Measurements from ENCODE around the gene USP17L20.
"Not testable (repeated sequence)": the region's sequence is repeated elsewhere in the genome, so short reads cannot be mapped to it uniquely, and the experiment has no call there.

USP17L20 gene

GRCh38 chr4:9257824-9258223 lies at the start of gene USP17L20:
USP17L20 (plus strand) TSS chr4:9258124; CDS start chr4:9258124, 0 bp downstream.
- not testable (repeated sequence) for DNase-seq

- not testable (repeated sequence) for DNase-seq
Measured at GRCh38 chr4:9210357-9210756, 47.6 kb upstream of the USP17L20 start, which contains the start of gene USP17L10. USP17L10 (plus strand) TSS chr4:9210657; CDS start chr4:9210657, 0 bp downstream.

- DNase-seq = not testable (repeated sequence)
Measured at GRCh38 chr4:9214701-9215100, 43.2 kb upstream of the USP17L20 start.

GRCh38 chr4:9215105-9215504 lies 42.8 kb upstream of the USP17L20 start, which contains the start of gene USP17L11:
USP17L11 (plus strand) TSS chr4:9215405; CDS start chr4:9215405, 0 bp downstream.
- not testable (repeated sequence) for DNase-seq

- not testable (repeated sequence) for DNase-seq
Measured at GRCh38 chr4:9219852-9220251, 38.1 kb upstream of the USP17L20 start, which contains the start of gene USP17L12. USP17L12 (plus strand) TSS chr4:9220152; CDS start chr4:9220152, 0 bp downstream.

GRCh38 chr4:9224596-9224995 lies 33.3 kb upstream of the USP17L20 start, which contains the start of gene USP17L13:
USP17L13 (plus strand) TSS chr4:9224896; CDS start chr4:9224896, 0 bp downstream.
- DNase-seq = not testable (repeated sequence)

GRCh38 chr4:9230249-9230648 lies 27.7 kb upstream of the USP17L20 start:
- not testable (repeated sequence) for DNase-seq

GRCh38 chr4:9234085-9234484 lies 23.8 kb upstream of the USP17L20 start, which contains the start of gene USP17L15:
USP17L15 (plus strand) TSS chr4:9234385; CDS start chr4:9234385, 0 bp downstream.
- not testable (repeated sequence) for DNase-seq

- not testable (repeated sequence) for DNase-seq
Measured at GRCh38 chr4:9238461-9238860, 19.5 kb upstream of the USP17L20 start.

- DNase-seq = not testable (repeated sequence)
Measured at GRCh38 chr4:9243579-9243978, 14.3 kb upstream of the USP17L20 start, which contains the start of gene USP17L17. USP17L17 (plus strand) TSS chr4:9243879; CDS start chr4:9243879, 0 bp downstream.

GRCh38 chr4:9247953-9248680 lies 9.8 kb upstream of the USP17L20 start, which contains the start of gene USP17L18:
USP17L18 (plus strand) TSS chr4:9248630; CDS start chr4:9248630, 0 bp downstream.
- DNase-seq = not testable (repeated sequence)

GRCh38 chr4:9253078-9253477 lies 4.8 kb upstream of the USP17L20 start, which contains the start of gene USP17L19:
USP17L19 (plus strand) TSS chr4:9253378; CDS start chr4:9253378, 0 bp downstream.
- DNase-seq = not testable (repeated sequence)

- DNase-seq = not testable (repeated sequence)
Measured at GRCh38 chr4:9262572-9262971, 4.6 kb downstream of the USP17L20 start, which contains the start of gene USP17L21. USP17L21 (plus strand) TSS chr4:9262872; CDS start chr4:9262872, 0 bp downstream.

GRCh38 chr4:9267319-9267718 lies 9.4 kb downstream of the USP17L20 start, which contains the start of gene USP17L22:
USP17L22 (plus strand) TSS chr4:9267619; CDS start chr4:9267619, 0 bp downstream.
- not testable (repeated sequence) for DNase-seq

- not testable (repeated sequence) for DNase-seq
Measured at GRCh38 chr4:9271719-9272118, 13.8 kb downstream of the USP17L20 start.
